Activated CD4-positive, alpha-beta T cell treated with anti-CD3 and anti-CD28 coated beads, Interleukin-2, amount 10 ng/mL, durations not matched to agents 24 days and 14 days (primary cell): ENCODE measurements around the gene ENPP1. TPM values are rescaled to one million over a fixed set of nuclear protein-coding genes. Genes with fewer than 3 reads are reported as not detected.
"Not testable (repeated sequence)": the region's sequence is repeated elsewhere in the genome, so short reads cannot be mapped to it uniquely, and the experiment has no call there.

Source experiments
- DNase-seq: peaks from one replicate; pipeline ENCODE4 v3.0.0; 2022
- H3K27ac Mint-ChIP-seq: one replicate; pipeline ENCODE4 v1.8.0; 2022; ENCODE audit warnings: mild to moderate bottlenecking, mixed read lengths
- H3K27me3 Mint-ChIP-seq: one replicate; pipeline ENCODE4 v1.8.0; 2022; ENCODE audit warnings: mixed read lengths
- H3K36me3 Mint-ChIP-seq: one replicate; pipeline ENCODE4 v1.8.0; 2022; ENCODE audit warnings: low read depth, mild to moderate bottlenecking, mixed read lengths
- H3K4me1 Mint-ChIP-seq: one replicate; pipeline ENCODE4 v1.8.0; 2021; ENCODE audit warnings: mixed read lengths
- H3K4me3 Mint-ChIP-seq: one replicate; pipeline ENCODE4 v1.8.0; 2022; ENCODE audit warnings: mild to moderate bottlenecking, moderate library complexity, mixed read lengths
- H3K9me3 Mint-ChIP-seq: one replicate; pipeline ENCODE4 v1.8.0; 2021; ENCODE audit warnings: mixed read lengths
- intact Hi-C: fragments of 100-400 bp; cut with micrococcal nuclease; formaldehyde crosslinking; loops from one replicate; pipeline ENCODE4 v1.15.1; 2023
- total RNA-seq: library from RNA; stranded (reverse); gene quantifications from 2 replicates; pipeline ENCODE4 v1.2.3, GENCODE V29; 2022

ENPP1 gene
- total RNA-seq, 1 donor from 2014 or later = 0.58 TPM

- peaks cover 8% of the 10 kb centered on the region for H3K27me3 Mint-ChIP-seq
- H3K4me3 Mint-ChIP-seq = no peak overlapping the region
- intact Hi-C loops = no loop called here
- H3K4me1 Mint-ChIP-seq = no peaks in the 10 kb centered on the region
- no peaks in the 10 kb centered on the region for H3K9me3 Mint-ChIP-seq
- no peak overlapping the region for H3K27ac Mint-ChIP-seq
- no peaks in the 10 kb centered on the region for H3K36me3 Mint-ChIP-seq
- DNase-seq = no peak
Observed at GRCh38 chr6:131849799-131850198, 42.0 kb downstream of the ENPP1 start.

- intact Hi-C loops = no loop called here
- H3K27me3 Mint-ChIP-seq = peaks cover 4% of the 10 kb centered on the region
- H3K27ac Mint-ChIP-seq = no peak overlapping the region
- DNase-seq = no peak
- no peaks in the 10 kb centered on the region for H3K4me1 Mint-ChIP-seq
- H3K4me3 Mint-ChIP-seq = no peak overlapping the region
- no peaks in the 10 kb centered on the region for H3K9me3 Mint-ChIP-seq
- H3K36me3 Mint-ChIP-seq = no peaks in the 10 kb centered on the region
Observed at GRCh38 chr6:131851049-131851769, 43.4 kb downstream of the ENPP1 start.

GRCh38 chr6:131852200-131852599 lies 44.4 kb downstream of the ENPP1 start:
- Mint-ChIP-seq H3K4me3 (no peak overlapping the region), H3K36me3 (no peaks in the 10 kb centered on the region), H3K4me1 (no peaks in the 10 kb centered on the region), H3K27ac (no peak overlapping the region), H3K27me3 (peaks cover 4% of the 10 kb centered on the region), H3K9me3 (no peaks in the 10 kb centered on the region)
- intact Hi-C loops = no loop called here
- no peak for DNase-seq

GRCh38 chr6:131854803-131855202 lies 47.0 kb downstream of the ENPP1 start:
- Mint-ChIP-seq H3K9me3 (no peaks in the 10 kb centered on the region), H3K27me3 (peaks cover 2% of the 10 kb centered on the region), H3K36me3 (no peaks in the 10 kb centered on the region), H3K27ac (no peak overlapping the region), H3K4me1 (no peaks in the 10 kb centered on the region), H3K4me3 (no peak overlapping the region)
- intact Hi-C loops = no loop called here
- DNase-seq = no peak

GRCh38 chr6:131858765-131859415 lies 51.1 kb downstream of the ENPP1 start:
- DNase-seq = peak; percentile 19
- peaks cover 2% of the 10 kb centered on the region for H3K27me3 Mint-ChIP-seq
- no peak overlapping the region for H3K27ac Mint-ChIP-seq
- no peak overlapping the region for H3K4me3 Mint-ChIP-seq
- no peaks in the 10 kb centered on the region for H3K9me3 Mint-ChIP-seq
- no peaks in the 10 kb centered on the region for H3K4me1 Mint-ChIP-seq
- intact Hi-C loops = no loop called here
- H3K36me3 Mint-ChIP-seq = no peaks in the 10 kb centered on the region

- H3K4me3 Mint-ChIP-seq, H3K27me3 Mint-ChIP-seq, H3K36me3 Mint-ChIP-seq, H3K9me3 Mint-ChIP-seq, H3K4me1 Mint-ChIP-seq, H3K27ac Mint-ChIP-seq, intact Hi-C loops: not testable (repeated sequence)
- DNase-seq = peak; percentile 20
Observed at GRCh38 chr6:131859658-131860057, 51.8 kb downstream of the ENPP1 start.

GRCh38 chr6:131861381-131861780 lies 53.6 kb downstream of the ENPP1 start:
- H3K9me3 Mint-ChIP-seq = no peaks in the 10 kb centered on the region
- H3K4me1 Mint-ChIP-seq = no peaks in the 10 kb centered on the region
- no peak overlapping the region for H3K4me3 Mint-ChIP-seq
- H3K36me3 Mint-ChIP-seq = no peaks in the 10 kb centered on the region
- H3K27me3 Mint-ChIP-seq = no peaks in the 10 kb centered on the region
- intact Hi-C loops = no loop called here
- H3K27ac Mint-ChIP-seq = no peak overlapping the region
- DNase-seq = no peak

- Mint-ChIP-seq H3K27ac (no peak overlapping the region), H3K4me3 (no peak overlapping the region), H3K27me3 (peaks cover 3% of the 10 kb centered on the region), H3K9me3 (no peaks in the 10 kb centered on the region), H3K4me1 (no peaks in the 10 kb centered on the region), H3K36me3 (no peaks in the 10 kb centered on the region)
- intact Hi-C loops = no loop called here
- DNase-seq = no peak
Observed at GRCh38 chr6:131862476-131862875, 54.7 kb downstream of the ENPP1 start.

GRCh38 chr6:131867744-131868143 lies 59.9 kb downstream of the ENPP1 start:
- no peak for DNase-seq
- Mint-ChIP-seq H3K27me3 (peaks cover 9% of the 10 kb centered on the region), H3K4me3 (no peak overlapping the region), H3K36me3 (no peaks in the 10 kb centered on the region), H3K27ac (no peak overlapping the region), H3K9me3 (no peaks in the 10 kb centered on the region), H3K4me1 (no peaks in the 10 kb centered on the region)
- intact Hi-C loops = no loop called here

GRCh38 chr6:131868836-131869235 lies 61.0 kb downstream of the ENPP1 start:
- intact Hi-C loops = no loop called here
- no peak for DNase-seq
- Mint-ChIP-seq H3K36me3 (no peaks in the 10 kb centered on the region), H3K9me3 (no peaks in the 10 kb centered on the region), H3K4me1 (no peaks in the 10 kb centered on the region), H3K27ac (no peak overlapping the region), H3K27me3 (peaks cover 9% of the 10 kb centered on the region), H3K4me3 (no peak overlapping the region)

- no peaks in the 10 kb centered on the region for H3K9me3 Mint-ChIP-seq
- no peaks in the 10 kb centered on the region for H3K4me1 Mint-ChIP-seq
- H3K27me3 Mint-ChIP-seq = peaks cover 7% of the 10 kb centered on the region
- H3K27ac Mint-ChIP-seq = no peak overlapping the region
- intact Hi-C loops = no loop called here
- no peak overlapping the region for H3K4me3 Mint-ChIP-seq
- DNase-seq = no peak
- no peaks in the 10 kb centered on the region for H3K36me3 Mint-ChIP-seq
Observed at GRCh38 chr6:131875647-131876046, 67.8 kb downstream of the ENPP1 start.

GRCh38 chr6:131876545-131876944 lies 68.7 kb downstream of the ENPP1 start:
- Mint-ChIP-seq H3K4me1 (no peaks in the 10 kb centered on the region), H3K36me3 (no peaks in the 10 kb centered on the region), H3K4me3 (no peak overlapping the region), H3K27me3 (peaks cover 7% of the 10 kb centered on the region), H3K9me3 (no peaks in the 10 kb centered on the region), H3K27ac (no peak overlapping the region)
- intact Hi-C loops = no loop called here
- no peak for DNase-seq

GRCh38 chr6:131877999-131878789 lies 70.4 kb downstream of the ENPP1 start:
- no peaks in the 10 kb centered on the region for H3K4me1 Mint-ChIP-seq
- intact Hi-C loops = no loop called here
- DNase-seq = no peak

GRCh38 chr6:131883016-131883415 lies 75.2 kb downstream of the ENPP1 start:
- intact Hi-C loops = no loop called here
- Mint-ChIP-seq H3K4me1 (no peaks in the 10 kb centered on the region), H3K27me3 (no peaks in the 10 kb centered on the region), H3K36me3 (no peaks in the 10 kb centered on the region), H3K9me3 (no peaks in the 10 kb centered on the region), H3K4me3 (no peak overlapping the region), H3K27ac (no peak overlapping the region)
- DNase-seq = no peak

More at GRCh38 chr6:131877999-131878789, 70.4 kb downstream of the ENPP1 start:
- H3K9me3 Mint-ChIP-seq = no peaks in the 10 kb centered on the region
- no peak overlapping the region for H3K27ac Mint-ChIP-seq
- no peak overlapping the region for H3K4me3 Mint-ChIP-seq
- no peaks in the 10 kb centered on the region for H3K36me3 Mint-ChIP-seq
- H3K27me3 Mint-ChIP-seq = peaks cover 7% of the 10 kb centered on the region
